HuH-7 (cell line): Measurements from ENCODE around the gene SEMA3B.

Experiments used
- DNase-seq: peaks from one replicate; pipeline ENCODE4 v3.0.0; 2011; ENCODE audit warnings: low spot score

Gene SEMA3B

DNA sequence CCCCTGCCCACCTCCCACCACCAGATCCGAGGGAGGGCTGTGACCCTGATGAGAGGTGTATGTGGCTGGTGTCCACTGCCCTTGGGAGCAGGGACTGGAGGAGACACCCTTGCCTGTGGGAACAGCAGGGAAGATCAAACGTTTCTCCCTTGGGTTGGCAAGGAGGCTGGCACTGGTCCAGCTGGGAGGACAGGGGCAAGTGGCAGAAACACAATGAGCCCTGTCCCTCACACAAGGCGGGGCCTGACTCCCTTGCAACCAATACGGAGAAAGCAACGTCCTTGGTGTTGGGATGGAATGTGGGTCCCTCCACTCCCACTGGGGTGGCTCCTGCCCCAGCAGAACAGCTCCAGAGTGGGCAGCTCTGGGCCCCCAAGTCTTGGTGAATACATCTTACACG, 48.4 kb downstream of the SEMA3B start:
- DNase-seq, result no peak

DNA sequence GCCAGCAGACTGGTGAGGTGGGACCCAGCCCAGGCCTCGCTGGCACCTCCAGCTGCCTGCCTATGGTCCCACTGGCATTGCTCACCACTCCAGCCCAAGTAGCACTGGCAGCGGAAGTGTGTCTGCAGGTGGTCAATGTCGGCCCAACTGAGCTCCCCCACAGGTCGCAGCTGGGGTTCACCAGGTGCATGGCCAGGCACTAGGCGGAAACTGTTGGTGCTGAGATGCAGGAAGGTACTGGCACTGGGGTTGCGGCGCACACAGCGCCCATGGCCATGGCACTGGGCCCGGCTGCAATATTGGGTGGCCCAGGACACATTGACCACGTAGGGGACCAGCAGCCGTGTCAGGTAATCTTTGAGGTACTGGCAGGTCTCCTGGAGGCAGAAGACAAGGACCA, 49.2 kb downstream of the SEMA3B start:
- no peak for DNase-seq

DNA sequence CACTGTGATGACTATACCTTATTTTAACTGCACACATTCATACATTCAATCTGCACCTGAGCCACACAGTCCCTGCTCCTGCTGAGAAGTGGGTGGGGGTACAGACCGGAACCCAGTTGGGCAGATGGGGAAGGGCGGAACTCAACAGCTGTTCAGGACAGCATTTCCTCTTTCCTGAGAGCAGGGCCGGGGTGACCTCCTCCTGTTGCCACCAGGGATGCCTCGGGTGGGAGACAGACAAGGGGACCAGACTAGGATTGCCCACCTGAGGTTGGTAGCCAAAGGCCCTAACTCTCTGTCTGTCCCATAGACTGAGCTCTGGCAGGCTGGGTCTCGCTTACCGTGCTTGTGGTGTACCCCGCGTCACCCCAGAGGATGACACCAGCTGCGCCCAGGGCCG, 49.7 kb downstream of the SEMA3B start:
- no peak for DNase-seq

DNA sequence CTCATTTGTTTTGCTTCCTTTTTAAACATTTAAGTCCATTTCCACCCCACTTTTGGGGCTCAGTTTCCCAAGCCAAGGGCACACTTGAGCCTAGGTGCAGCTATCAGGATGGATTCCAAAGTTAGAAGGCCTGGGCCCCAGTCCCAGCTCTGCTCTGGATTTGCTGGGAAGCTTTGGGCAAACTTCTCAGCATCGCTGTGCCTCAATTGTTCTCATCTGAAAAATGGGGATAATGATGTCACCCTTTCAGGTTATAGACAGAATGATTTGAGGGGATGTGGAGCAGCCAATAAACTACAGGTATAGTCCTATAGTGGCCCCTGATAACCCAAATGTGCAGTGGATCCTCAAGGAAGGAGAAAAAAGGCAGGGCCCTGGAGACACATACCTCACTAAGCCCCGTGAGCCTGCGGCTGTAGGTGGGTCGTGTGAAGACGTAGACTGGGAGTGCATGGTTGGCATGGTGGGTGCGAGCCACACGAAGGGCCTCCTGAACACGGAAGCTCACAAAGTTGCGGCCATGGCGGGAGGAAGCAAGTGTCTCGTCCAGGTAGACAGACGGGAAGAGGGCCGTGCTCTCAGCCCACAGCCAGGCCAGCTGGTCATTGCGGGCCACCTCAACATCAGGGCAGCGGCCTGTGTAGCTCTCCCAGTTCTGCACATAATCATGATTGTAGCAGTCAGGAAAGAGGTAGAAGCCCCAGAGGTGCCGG, 50.4 kb downstream of the SEMA3B start:
- no peak for DNase-seq

DNA sequence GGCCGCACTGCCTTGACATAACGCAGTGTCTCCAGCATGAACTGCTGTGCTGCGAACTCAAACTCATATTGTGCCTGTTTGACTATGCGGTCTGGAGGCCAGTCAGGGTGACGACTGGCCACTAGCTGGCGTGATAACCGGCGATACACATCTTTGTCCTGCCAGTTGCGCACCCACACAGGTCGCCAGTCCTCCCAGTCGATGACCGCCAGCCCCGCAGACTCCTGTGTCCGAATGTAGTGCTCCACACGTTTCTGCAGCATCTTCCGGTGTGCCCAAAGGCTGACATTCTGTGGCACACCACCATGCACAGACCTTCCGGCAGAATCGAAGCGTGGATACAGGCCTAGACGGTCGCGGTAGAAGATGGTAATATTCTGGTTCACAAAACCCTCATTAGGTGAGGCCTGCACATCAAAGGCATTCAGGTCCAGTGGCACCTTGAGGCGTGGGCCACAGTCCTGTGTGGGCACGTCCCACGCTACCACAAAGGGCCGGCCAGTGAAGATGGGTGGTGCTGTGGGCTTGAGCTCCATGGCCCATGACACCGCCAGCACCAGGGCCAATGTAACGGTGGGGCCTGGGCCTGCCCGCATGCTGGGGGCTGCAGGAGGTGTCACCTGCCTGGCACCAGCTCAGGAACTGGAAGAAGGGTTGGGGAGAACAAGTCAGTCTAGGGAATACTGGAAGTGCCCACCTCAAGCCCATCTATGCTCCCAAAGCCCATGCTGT, 51.1 kb downstream of the SEMA3B start:
- no peak for DNase-seq

DNA sequence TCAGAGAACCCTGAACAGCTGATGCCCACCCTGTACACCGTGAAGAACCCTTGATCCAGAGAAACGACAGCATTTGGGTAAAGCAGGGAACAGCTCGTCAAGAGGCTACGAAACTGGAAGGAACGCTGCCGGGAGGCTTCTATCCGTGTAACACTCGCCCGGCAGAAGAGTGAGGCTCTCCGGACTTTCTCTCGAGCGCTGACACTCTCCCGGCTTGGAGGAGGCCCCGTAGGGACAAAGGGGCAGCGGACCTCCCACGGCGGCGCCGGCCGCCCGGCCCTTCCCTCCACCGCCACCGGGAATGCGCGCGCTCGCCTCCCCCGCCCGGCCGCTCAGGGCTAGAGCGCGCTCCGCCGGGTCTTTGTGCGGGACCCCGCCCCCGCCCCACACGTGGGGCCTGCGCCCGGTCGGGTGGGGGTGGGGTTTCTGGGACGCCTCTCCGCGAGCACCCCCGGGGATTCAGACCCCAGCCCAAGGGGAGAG, 51.9 kb downstream of the SEMA3B start:
- DNase-seq, result peak; percentile 77

DNA sequence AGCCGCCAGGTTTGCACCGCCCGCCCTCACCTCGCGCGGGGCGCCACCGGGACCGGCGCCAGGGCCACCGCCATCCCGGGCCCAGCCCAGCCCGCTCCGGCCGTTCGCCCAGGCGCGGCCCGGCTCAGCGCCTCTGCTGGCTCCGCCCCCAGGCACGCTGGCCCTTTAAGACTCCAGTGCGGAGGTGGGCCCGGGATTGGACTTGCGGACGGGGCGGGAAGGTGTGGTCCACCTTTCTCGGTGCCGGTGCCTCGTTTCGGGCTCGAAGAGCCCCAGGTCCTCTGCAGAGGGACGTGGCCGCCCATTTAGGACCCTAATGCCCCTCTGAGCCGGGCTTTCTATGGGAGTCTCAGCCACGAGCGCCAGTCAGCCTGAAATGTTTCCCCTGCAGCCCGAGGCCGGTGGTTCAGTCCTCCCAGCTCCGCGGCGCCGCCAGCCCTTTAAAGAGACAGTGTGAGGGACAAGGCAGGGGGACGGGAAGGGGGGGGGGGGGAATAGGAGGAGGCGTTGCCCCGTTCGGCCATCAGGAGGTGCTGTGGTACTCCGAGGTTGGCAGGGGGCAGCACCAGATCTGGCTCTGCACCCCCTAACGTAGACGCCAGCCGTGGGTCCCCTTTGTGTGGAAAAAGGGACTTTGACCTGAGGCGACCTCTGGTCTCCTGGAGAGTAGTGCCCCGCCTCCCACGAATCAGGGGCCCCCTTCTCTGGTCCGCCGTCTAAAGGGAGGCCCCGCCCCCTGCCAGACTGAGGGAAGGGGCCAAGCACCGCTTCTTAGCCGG, 52.6 kb downstream of the SEMA3B start:
- DNase-seq, result peak; percentile 91

DNA sequence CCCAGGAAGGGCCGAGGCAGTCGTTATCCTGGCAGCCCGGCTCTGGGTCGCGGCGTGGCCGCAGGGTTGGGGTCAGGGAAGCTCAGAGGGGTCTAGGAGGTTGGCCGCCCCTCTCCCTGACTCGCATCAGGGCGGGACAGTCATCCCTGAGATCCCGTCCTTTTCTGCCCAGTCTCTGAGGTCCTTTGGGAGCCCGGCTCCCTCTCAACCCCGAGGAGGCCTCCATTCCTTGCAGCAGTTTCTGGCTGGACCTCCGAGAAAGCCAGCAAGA, 53.1 kb downstream of the SEMA3B start:
- no peak for DNase-seq

DNA sequence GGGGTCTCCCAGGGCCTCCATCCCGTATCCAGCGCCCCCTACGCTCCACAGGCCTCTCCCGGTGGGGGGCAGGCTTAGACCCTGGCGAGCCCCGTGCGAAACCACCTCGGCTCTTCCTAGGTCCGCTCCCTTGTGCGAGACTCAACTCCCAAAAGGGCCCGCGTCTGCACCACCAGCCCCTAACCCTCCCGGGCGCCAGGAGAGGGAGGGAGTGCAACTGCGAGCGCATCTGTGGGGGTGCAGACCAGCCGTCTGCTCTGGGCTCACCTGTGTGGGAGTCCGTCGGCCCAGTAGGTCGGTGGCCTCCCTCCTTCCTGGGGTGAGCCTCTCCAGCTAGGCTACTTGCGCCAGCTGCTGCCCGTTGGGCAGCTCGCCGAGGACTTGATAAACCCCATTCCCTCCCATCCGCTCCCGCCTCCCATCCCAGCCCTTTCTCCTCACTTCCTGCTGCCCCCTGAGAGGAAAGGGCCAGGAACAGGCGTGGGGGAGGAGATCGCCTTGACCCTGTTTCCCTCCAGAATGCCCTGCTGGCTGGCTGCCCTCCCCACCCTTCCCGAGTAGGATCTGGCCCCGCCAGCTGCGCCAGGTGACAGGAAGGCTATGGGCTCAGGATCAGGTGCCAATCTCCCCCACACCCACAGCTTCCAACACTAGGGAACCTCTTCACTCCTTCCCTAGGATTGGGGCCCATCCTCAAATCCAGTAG, 53.6 kb downstream of the SEMA3B start, which contains the start of gene HYAL2:
Gene HYAL2 (minus strand): TSS at position 360 of the 706 bp plus-strand sequence. CDS start 2,256 bp downstream, outside the sequence.
- no peak for DNase-seq

DNA sequence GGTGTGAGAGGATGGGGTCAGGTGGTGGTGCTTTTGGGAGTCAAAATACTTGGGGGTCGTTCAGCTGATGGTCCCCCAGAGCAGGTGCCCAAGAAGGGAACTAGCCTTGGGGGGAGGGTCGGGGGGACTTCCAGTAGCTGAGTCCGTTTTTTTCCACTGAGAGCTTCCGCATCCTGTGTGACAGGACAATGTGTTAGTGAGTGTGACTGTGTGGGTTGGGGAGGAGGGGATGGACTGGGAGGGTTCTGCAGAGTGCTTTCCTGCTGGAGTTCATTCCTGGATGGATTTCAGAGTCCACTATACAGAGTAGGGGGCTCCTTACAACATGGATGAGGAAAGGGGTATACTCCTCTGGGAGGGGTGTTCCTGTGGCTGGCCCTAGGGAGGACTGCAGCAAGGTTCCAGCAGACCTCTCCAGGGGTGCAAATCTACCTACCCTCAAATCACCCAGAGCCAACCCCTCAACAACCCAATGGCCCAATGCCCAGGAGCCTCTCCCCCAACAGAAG, 54.2 kb downstream of the SEMA3B start:
- DNase-seq, result no peak

DNA sequence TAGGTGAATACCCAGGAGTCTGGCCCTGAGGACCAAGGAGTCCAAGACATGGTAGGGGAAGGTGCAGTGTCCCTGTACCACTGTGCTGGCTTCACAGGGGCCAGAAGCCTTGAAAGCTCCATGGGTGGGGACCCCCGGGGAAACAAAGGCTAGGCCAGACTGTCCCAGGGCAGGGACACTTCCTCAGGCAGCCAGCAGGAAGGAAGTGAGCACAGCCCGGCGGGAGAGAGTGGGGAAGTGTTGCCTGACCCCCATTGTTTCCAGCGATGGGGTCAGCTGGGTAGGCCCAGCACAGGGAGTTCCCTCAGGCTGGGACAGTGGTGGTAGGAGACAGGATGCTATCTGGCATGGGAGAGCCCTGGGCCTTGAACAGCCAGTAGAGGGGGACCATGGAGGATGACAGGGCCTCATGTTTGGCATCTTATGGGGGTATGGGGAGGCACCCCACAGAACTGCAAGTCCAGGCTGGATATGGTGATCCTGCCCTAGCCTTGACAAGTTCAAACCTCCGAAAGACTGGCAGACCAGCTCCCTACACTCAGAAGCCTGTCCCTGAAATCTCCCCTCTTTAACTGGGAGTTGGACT, 54.8 kb downstream of the SEMA3B start:
- no peak for DNase-seq

DNA sequence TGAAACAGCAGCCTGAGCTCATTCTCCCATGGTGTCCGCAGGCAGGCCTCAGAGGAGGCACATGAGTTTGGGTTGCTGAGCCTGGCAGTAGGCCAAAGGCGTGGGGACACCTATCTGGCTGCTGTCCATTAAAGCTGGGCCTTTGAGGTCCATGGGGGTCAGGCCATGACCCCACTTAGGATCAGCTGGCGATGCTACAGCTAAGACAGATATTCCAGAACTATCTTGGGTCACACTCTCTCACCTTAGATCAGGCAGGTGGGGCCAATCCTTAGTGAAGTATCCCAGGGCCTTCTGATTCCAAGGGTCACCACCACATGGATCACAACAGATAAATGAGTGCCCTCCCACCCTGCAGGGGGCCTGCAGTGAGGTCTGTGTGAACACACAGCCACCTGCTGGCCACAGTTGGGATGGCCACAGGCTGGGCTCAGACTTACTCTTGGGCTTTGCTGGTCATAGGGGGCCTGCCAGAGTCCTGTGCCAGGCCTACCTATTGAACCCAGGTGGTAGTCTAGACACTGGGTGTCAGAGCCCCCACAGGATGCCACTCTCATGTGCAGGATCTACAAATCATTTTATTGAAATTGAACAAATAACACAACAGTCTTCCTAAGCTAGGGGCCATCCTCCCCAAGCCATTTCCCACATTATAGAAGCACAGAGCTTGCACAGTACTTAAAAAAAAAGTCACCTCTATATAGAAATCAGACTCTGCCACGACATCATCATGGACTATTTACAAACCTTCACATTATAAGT, 55.6 kb downstream of the SEMA3B start:
- DNase-seq, result peak; percentile 88

DNA sequence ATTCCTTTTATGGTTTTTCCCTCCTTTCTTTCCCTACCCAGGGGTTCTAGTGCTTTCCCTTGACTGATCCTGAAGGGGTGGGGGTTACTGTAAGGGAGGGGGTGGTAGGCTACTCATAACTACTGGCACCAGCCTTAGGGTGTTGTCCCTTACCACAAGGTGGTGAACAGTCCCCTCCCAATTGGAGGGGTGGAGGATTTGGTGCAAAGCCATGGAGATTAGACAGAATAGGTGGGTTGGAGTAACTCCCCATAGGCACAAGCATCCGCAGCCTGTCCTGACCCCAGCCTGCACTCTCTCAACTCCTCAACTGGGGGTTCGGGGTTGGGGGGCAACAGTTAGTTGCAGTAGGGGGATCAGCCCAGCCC, 56.1 kb downstream of the SEMA3B start:
- no peak for DNase-seq

DNA sequence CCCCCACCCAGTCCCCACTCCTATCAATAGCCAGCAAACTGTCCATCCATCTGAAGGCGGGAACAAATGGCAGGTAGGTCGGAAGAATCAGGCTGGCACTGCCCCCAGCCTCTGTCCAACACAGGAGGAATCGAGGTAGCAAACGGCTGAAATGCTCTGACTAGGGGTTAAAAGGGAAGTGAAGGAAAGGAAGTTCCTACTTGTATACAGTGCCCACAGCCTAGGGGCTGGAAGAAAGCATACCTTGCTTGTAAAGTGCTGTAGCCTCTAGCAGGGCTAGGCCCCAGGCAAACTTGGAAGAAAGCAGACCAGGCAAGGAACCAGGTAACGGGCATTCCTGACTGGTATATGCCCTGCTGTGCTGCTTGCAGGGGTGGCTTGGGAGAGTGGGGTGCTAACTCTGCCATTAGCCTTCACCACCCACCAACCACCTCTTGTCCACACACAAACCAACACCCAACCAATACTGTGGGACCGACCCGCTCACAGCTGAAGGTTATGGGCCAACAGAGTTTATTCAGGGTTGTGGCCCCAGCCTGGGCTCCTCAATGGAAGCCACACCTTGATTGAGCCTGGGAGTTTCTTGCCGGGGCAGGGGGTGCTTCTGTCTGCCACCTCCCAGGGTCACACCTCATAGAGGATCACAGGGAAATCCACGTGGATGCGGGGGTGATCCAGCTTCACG, 56.7 kb downstream of the SEMA3B start:
- no peak for DNase-seq

DNA sequence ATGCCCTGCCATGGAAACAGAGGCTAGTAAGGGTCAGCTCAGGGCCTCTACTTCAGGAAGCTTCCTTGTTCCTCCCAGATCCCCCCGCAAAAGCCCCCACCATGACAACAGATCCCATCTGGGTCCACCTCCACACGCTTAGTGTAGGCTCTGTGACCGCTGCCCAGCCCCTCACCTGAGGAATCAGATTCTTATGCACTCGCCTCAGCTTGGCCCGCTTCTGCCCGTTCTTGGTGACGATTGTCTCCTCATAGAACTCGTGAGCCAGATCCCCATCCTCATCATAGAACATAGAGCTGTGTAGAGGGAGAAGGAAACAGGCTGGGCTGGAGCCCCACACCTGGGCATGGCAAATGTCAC, 57.2 kb downstream of the SEMA3B start:
- no peak for DNase-seq

DNA sequence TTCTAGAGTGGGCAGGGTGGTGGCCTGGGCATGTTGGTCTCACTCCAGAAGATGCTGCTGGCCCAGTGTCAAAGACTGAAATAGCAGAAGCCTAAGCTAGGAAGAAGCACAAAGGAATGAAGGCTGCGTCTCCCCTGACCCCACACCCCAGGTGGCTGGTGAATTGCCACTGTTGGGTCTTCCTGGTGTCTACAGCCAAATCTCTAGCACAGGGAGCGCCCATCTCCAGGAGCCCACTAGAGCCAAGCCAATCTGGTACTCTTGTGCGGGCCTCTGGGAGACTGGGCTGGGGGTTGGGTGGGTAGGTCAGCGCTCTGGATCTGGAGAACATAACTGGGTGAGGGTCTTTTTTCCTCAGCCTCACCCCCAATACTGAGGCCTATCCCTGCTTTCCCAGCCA, 58.2 kb downstream of the SEMA3B start:
- DNase-seq, result no peak
